ENCODE measurements around the gene ZNF81. TPM values are rescaled to one million over a fixed set of nuclear protein-coding genes. Genes with fewer than 3 reads are reported as not detected.

The ZNF81 gene
- total and polyA plus RNA-seq, 2 of the 4 experiments (the other 2 are of a cell fraction), result 2.1 to 4.5 TPM

DNA sequence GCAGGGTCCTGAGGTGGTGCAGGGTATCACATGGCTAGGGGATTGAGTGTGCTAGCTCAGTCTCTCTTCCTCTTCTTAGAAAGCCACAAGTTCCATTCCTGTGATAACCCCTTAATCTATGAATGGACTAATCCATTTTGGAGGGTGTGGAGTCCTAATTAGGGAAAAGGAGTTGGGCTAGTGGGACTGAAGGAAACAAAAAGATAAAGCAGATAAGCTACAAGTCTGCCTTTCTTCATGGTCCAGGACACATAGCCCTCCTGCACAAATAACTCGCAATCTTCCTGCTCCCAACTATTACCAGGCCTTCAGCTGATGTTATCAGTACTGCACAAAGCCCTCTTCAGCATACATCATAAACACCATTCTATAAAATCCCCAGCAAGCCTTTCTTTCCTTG is 44.2 kb downstream of the ZNF81 start:
- intact Hi-C loops (cut with micrococcal nuclease) (no loop called here), in situ Hi-C loops (cut with MboI; ENCODE audit: low sequenced_read_pairs) (no loop called here), dilution Hi-C loops (cut with HindIII; ENCODE audit: low sequenced_read_pairs, unreplicated experiment) (no loop called here)
- Histone ChIP-seq H2BK15ac (ENCODE audit: low read depth, low read length) (no peak overlapping the region), H3K14ac (replicated peaks; ENCODE audit: low read depth, low read length) (no peak overlapping the region), H3K79me1 (ENCODE audit: low read depth in 1 of 2, low read length in 2 of 2) (no peaks in the 10 kb centered on the region), H3K4ac (ENCODE audit: low read depth, low read length) (no peak overlapping the region), H2BK120ac (ENCODE audit: low read depth, low read length) (no peak overlapping the region), H3K4me1 (ENCODE audit: control insufficient read depth, insufficient read depth, low read length) (no peaks in the 10 kb centered on the region), H3K4me2 (ENCODE audit: low read depth, low read length) (no peak overlapping the region), H3K9ac (ENCODE audit: low read depth, low read length) (no peak overlapping the region), H3K23ac (ENCODE audit: low read depth, low read length) (no peak overlapping the region), H2AFZ (replicated peaks; ENCODE audit: low read length, poor library complexity) (no peak overlapping the region), H3K4me3 (ENCODE audit: insufficient read depth, low read depth, low read length) (no peak overlapping the region), H4K8ac (ENCODE audit: low read depth in 2 of 2, low read length in 2 of 2) (no peak overlapping the region), H4K5ac (ENCODE audit: low read depth, low read length) (no peak overlapping the region), H3K9me1 (ENCODE audit: insufficient read depth, low read length) (no peaks in the 10 kb centered on the region), H2BK5ac (ENCODE audit: low read depth, low read length, poor library complexity, severe bottlenecking) (no peak overlapping the region), H3K9me3 (ENCODE audit: control insufficient read depth, insufficient read depth, low read length) (peaks cover 2% of the 10 kb centered on the region; the same call in 1 of the 2 replicates), H2AK5ac (ENCODE audit: low read depth, low read length) (no peak overlapping the region), H3K27ac (ENCODE audit: insufficient read depth, low read length) (no peak overlapping the region), H2BK20ac (ENCODE audit: low read depth, low read length) (no peak overlapping the region), H3K36me3 (ENCODE audit: control insufficient read depth, insufficient read depth, low read length) (no peaks in the 10 kb centered on the region), H2AK9ac (replicated peaks; ENCODE audit: low read depth, low read length, poor library complexity) (no peak overlapping the region), H3K27me3 (ENCODE audit: control insufficient read depth, insufficient read depth, low read length) (no peaks in the 10 kb centered on the region), H3K56ac (ENCODE audit: extremely low read depth, insufficient read depth, low read length) (no peak overlapping the region), H3K18ac (ENCODE audit: low read depth, low read length) (no peak overlapping the region), H4K91ac (ENCODE audit: insufficient read depth, low read depth, low read length) (no peak overlapping the region), H4K20me1 (ENCODE audit: insufficient read depth, low read length) (no peaks in the 10 kb centered on the region)
- WGBS, 2 experiments (ENCODE audit: extremely low coverage in 2 of 2, insufficient read length in 1 of 2), result 86% methylated on average over 1 of the region's 1 CpG; no CpG with 5 or more reads in 1 of the 2 experiments
- no peak for ATAC-seq (ENCODE audit: low read depth)
- no peak for DNase-seq
- no TSS peak for BruUV-seq (replicated peaks)
- TF ChIP-seq NFE2L2 (IDR thresholded peaks at IDR 0.05; ENCODE audit: low read depth, low read length), result no peak
- ChIA-PET CTCF (no interaction called here), POLR2A (ENCODE audit: unreplicated experiment) (no interaction called here)
